B cell (primary cell): ENCODE data around the gene HSPB6. TPM values are rescaled to one million over a fixed set of nuclear protein-coding genes. Genes with fewer than 3 reads are reported as not detected.

Experiments
- ATAC-seq: fragments of 200-7000 bp; cut with Tn5 transposase; one replicate; pipeline ENCODE4 v1.10.0; 2021; ENCODE audit warnings: low read depth, mild to moderate bottlenecking, moderate number of reproducible peaks, moderate library complexity
- CTCF ChIA-PET: fragments of 350-600 bp; sonication (Branson Sonifier 250); formaldehyde crosslinking; loops from one replicate; lab custom pipeline; 2021; ENCODE audit warnings: antibody characterized with exemption, inconsistent platforms; lab: Charles Lee
- POLR2A ChIA-PET: fragments of 350-600 bp; sonication (Branson Sonifier 250); formaldehyde crosslinking; loops from one replicate; lab custom pipeline; 2021; ENCODE audit warnings: antibody characterized with exemption; lab: Charles Lee
- DNase-seq: peaks from one replicate; pipeline ENCODE4 v3.0.0; 2013
- H2AFZ ChIP-seq: 2 replicates; pipeline ENCODE4 v1.6.1; 2012; ENCODE audit warnings: mild to moderate bottlenecking, low read depth, low read length; ENCODE audit not compliant: insufficient read depth, poor library complexity, severe bottlenecking
- H3K27ac ChIP-seq, 2 donors: 1 replicate in 1 of 2; 2 replicates in 1 of 2; pipeline ENCODE4 v1.5.1; 2012 to 2013; ENCODE audit warnings: low read length in 2 of 2, mild to moderate bottlenecking in 2 of 2, moderate library complexity in 1 of 2
- H3K27me3 ChIP-seq, 4 experiments: fragments of 200-600 bp in 1 of 4; sonication (generic) in 1 of 4; replicated peaks in 1 of 4; 1 replicate in 2 of 4; 2 replicates in 2 of 4; pipeline versions ENCODE4 v1.6.1 to v1.7.0; 2013 to 2016; ENCODE audit warnings: low read length in 3 of 4, mild to moderate bottlenecking in 2 of 4, mixed read lengths in 1 of 4, moderate library complexity in 1 of 4; ENCODE audit not compliant: insufficient read depth in 4 of 4, control insufficient read depth in 3 of 4; ENCODE audit errors: control extremely low read depth in 1 of 4
- H3K36me3 ChIP-seq, 2 experiments: replicated peaks in 1 of 2; 1 replicate in 1 of 2; 2 replicates in 1 of 2; pipeline versions ENCODE4 v1.6.1 to v1.7.1; 2013; ENCODE audit warnings: low read length in 1 of 2; ENCODE audit not compliant: insufficient read depth in 2 of 2, control insufficient read depth in 1 of 2; ENCODE audit errors: control extremely low read depth in 1 of 2, extremely low read depth in 1 of 2
- H3K4me1 ChIP-seq, 2 donors: fragments of 200-600 bp in 1 of 2; sonication (generic) in 1 of 2; 1 replicate in 1 of 2; 2 replicates in 1 of 2; pipeline versions ENCODE4 v1.5.1 to v1.6.1; 2013 to 2017; ENCODE audit warnings: low read length in 2 of 2; ENCODE audit not compliant: control insufficient read depth in 2 of 2, insufficient read depth in 2 of 2
- H3K4me2 ChIP-seq: replicated peaks from 2 replicates; pipeline ENCODE3; 2012; ENCODE audit warnings: mild to moderate bottlenecking, low read depth, low read length; ENCODE audit not compliant: poor library complexity, severe bottlenecking
- H3K4me3 ChIP-seq, 5 experiments: fragments of 200-600 bp in 1 of 5; sonication (generic) in 1 of 5; 1 replicate in 3 of 5; 2 replicates in 2 of 5; pipeline versions ENCODE4 v1.5.1 to v1.7.0; 2011 to 2016; ENCODE audit warnings: low read length in 4 of 5, mild to moderate bottlenecking in 4 of 5, low read depth in 2 of 5, control low read depth in 1 of 5, moderate library complexity in 1 of 5; ENCODE audit not compliant: insufficient read depth in 1 of 5; ENCODE audit errors: control extremely low read depth in 1 of 5, extremely low read depth in 1 of 5
- H3K79me2 ChIP-seq: fragments of 200-600 bp; sonication (generic); one replicate; pipeline ENCODE4 v1.6.0; 2016; ENCODE audit warnings: low read length; ENCODE audit not compliant: control insufficient read depth, insufficient read depth
- H3K9ac ChIP-seq: fragments of 200-600 bp; sonication (generic); 2 replicates; pipeline ENCODE4 v1.6.1; 2017; ENCODE audit warnings: mild to moderate bottlenecking, low read length, moderate library complexity
- H3K9me3 ChIP-seq, 3 donors: one replicate each; pipeline versions ENCODE4 v1.6.1 to v1.7.1; 2013; ENCODE audit warnings: low read length in 2 of 3; ENCODE audit not compliant: control insufficient read depth in 2 of 3, insufficient read depth in 1 of 3; ENCODE audit errors: control extremely low read depth in 1 of 3
- H4K20me1 ChIP-seq: 2 replicates; pipeline ENCODE4 v1.6.0; 2012; ENCODE audit warnings: mild to moderate bottlenecking, low read length; ENCODE audit not compliant: insufficient read depth, control insufficient read depth, poor library complexity, severe bottlenecking
- H3K27ac Mint-ChIP-seq: one replicate; pipeline ENCODE4 v1.8.0; 2021; ENCODE audit warnings: mixed read lengths
- H3K27me3 Mint-ChIP-seq: one replicate; pipeline ENCODE4 v1.8.0; 2021; ENCODE audit warnings: mixed read lengths
- H3K4me1 Mint-ChIP-seq: one replicate; pipeline ENCODE4 v1.8.0; 2021; ENCODE audit warnings: mixed read lengths
- H3K4me3 Mint-ChIP-seq: one replicate; pipeline ENCODE4 v1.8.0; 2021; ENCODE audit warnings: mixed read lengths
- H3K9me3 Mint-ChIP-seq: one replicate; pipeline ENCODE4 v1.8.0; 2022; ENCODE audit warnings: mixed read lengths; ENCODE audit not compliant: insufficient read depth
- EZH2 ChIP-seq: IDR thresholded peaks from 2 replicates; pipeline ENCODE4 v1.6.1; 2012; ENCODE audit warnings: borderline replicate concordance, low read depth, mild to moderate bottlenecking, moderate library complexity, low read length; ENCODE audit not compliant: insufficient read depth, poor library complexity, severe bottlenecking
- WGBS: methylation state at CpG from one replicate; pipeline ENCODE4 v1.1.5; 2013; ENCODE audit warnings: missing lambda C conversion rate; ENCODE audit not compliant: insufficient coverage; 5-methylcytosine and 5-hydroxymethylcytosine counted together
- intact Hi-C: fragments of 100-400 bp; cut with micrococcal nuclease; formaldehyde crosslinking; loops from one replicate; pipeline ENCODE4 v1.10.0; 2022
- polyA plus RNA-seq: library from polyadenylated mRNA; depleted of rRNA; stranded (reverse); fragments of >200 nt; gene quantifications from 2 replicates; pipeline ENCODE4 v1.2.3, GENCODE V29; 2012
- total RNA-seq, 2 donors: library from RNA; stranded (reverse); fragments of 120-200 nt in 1 of 2; gene quantifications; 1 replicate in 1 of 2; 2 replicates in 1 of 2; pipeline versions ENCODE4 v1.2.3 to v1.2.4, GENCODE V29; 2013 to 2022
- TF ChIP-seq, protein P1 (sequence below): fragments of 200-600 bp; IDR thresholded peaks from one replicate; pipeline ENCODE4 v1.8.0; 2022; ENCODE audit warnings: antibody characterized with exemption, mild to moderate bottlenecking

HSPB6 gene
- total and polyA plus RNA-seq, 2 donors (not counting 1 experiment from before 2014, with no cell fraction given): not detected

DNA sequence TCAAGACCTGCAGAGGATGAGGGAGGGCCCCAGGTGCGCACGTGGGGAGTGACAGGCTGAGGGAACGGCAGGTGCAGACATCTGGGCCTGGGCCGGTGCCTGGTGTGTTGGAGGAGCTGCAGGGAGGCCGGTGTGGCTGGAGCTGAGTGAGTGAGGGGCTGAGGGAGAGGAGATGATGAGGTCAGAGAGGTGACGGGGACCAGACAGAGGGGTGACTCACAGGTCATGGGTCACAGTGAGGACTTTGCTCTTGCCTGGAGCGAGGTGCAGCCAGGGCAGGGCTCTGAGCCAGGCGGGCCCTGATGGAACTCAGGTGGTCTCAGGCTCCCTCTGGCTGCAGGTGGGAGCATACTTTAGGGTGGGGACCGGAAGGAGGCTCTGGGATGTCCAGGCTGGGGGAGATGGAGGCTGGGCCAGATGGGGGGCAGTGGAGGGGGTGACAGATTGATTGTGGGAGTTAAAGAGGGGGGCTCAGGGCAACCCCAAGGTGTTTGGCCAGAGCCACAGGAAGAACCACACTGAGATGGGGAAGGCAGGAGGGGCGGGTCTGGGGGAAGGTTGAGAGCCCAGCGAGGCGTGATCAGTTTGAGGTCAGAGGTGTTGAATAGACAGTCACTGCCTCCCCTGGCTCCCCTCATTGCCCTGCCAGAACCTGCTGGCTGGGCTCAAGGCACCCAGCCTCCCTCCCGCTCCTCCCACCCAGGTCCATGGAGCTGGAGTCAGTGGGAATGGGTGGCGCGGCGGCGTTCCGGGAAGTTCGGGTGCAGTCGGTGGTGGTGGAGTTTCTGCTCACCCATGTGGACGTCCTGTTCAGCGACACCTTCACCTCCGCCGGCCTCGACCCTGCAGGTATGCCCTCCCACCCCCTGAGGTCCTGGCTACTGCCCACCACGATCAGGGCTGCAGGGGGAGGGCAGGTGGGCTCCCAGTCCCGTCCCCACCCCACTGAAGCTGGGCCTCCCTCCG is 26.9 kb upstream of the HSPB6 start:
- POLR2A ChIA-PET: interaction anchor here (0.6 kb wide), 1 partner anchor 293 kb away, joined by 9 read pairs; no protein-coding TSS in a partner anchor
- Histone ChIP-seq H2AFZ (no peak overlapping the region), H3K9ac (no peak overlapping the region), H3K79me2 (no peaks in the 10 kb centered on the region), H3K4me2 (no peak overlapping the region), H4K20me1 (no peaks in the 10 kb centered on the region), H3K27ac (no peak overlapping the region), H3K36me3 (peaks cover 0 to 5% of the 10 kb centered on the region in 2 experiments), H3K9me3 (no peaks in the 10 kb centered on the region), H3K27me3 (no peaks in the 10 kb centered on the region), H3K4me1 (no peaks in the 10 kb centered on the region), H3K4me3 (no peak overlapping the region)
- no peak for TF ChIP-seq EZH2
- TF ChIP-seq, protein P1, sequence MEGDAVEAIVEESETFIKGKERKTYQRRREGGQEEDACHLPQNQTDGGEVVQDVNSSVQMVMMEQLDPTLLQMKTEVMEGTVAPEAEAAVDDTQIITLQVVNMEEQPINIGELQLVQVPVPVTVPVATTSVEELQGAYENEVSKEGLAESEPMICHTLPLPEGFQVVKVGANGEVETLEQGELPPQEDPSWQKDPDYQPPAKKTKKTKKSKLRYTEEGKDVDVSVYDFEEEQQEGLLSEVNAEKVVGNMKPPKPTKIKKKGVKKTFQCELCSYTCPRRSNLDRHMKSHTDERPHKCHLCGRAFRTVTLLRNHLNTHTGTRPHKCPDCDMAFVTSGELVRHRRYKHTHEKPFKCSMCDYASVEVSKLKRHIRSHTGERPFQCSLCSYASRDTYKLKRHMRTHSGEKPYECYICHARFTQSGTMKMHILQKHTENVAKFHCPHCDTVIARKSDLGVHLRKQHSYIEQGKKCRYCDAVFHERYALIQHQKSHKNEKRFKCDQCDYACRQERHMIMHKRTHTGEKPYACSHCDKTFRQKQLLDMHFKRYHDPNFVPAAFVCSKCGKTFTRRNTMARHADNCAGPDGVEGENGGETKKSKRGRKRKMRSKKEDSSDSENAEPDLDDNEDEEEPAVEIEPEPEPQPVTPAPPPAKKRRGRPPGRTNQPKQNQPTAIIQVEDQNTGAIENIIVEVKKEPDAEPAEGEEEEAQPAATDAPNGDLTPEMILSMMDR: no peak
- H3K27ac Mint-ChIP-seq: no peak overlapping the region
- H3K9me3 Mint-ChIP-seq: no peaks in the 10 kb centered on the region
- WGBS: 94% methylated on average over 22 of the region's 28 CpGs
- no peaks in the 10 kb centered on the region for H3K27me3 Mint-ChIP-seq
- intact Hi-C loops: no loop called here
- DNase-seq: no peak
- CTCF ChIA-PET: no interaction called here
- H3K4me3 Mint-ChIP-seq: no peak overlapping the region
- no peak for ATAC-seq
- H3K4me1 Mint-ChIP-seq: no peaks in the 10 kb centered on the region

DNA sequence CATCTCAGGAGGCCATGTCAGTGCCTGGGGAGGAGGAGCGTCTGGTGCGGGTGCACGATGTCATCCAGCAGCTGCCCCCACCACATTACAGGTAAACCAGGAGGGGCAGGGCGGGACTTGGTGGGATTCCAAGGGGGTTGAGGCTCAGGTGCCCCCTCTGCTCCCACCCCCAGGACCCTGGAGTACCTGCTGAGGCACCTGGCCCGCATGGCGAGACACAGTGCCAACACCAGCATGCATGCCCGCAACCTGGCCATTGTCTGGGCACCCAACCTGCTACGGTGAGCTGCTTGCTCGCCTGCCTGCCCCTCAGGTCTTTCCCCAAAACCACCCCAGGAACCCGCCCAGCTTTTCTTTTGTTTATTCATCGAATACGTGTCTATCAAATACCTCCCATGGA is 25.8 kb upstream of the HSPB6 start:
- no peak for TF ChIP-seq EZH2
- TF ChIP-seq, protein P1: no peak
- Histone ChIP-seq H3K27ac (no peak overlapping the region), H3K36me3 (peaks cover 0 to 5% of the 10 kb centered on the region in 2 experiments), H3K4me3 (no peak overlapping the region), H3K9ac (no peak overlapping the region), H3K79me2 (no peaks in the 10 kb centered on the region), H3K27me3 (no peaks in the 10 kb centered on the region), H3K4me2 (no peak overlapping the region), H4K20me1 (no peaks in the 10 kb centered on the region), H3K4me1 (no peaks in the 10 kb centered on the region), H2AFZ (no peak overlapping the region), H3K9me3 (no peaks in the 10 kb centered on the region)
- Mint-ChIP-seq H3K27ac (no peak overlapping the region), H3K4me3 (no peak overlapping the region), H3K4me1 (no peaks in the 10 kb centered on the region), H3K27me3 (no peaks in the 10 kb centered on the region), H3K9me3 (no peaks in the 10 kb centered on the region)
- CTCF ChIA-PET: no interaction called here
- ATAC-seq: no peak
- DNase-seq: no peak
- POLR2A ChIA-PET: no interaction called here
- intact Hi-C loops: no loop called here
- 99% methylated on average over 9 of the region's 12 CpGs for WGBS
